OCI-LY1 (cell line): Measurements from ENCODE around the gene AQP12A.

Experiments
- EZH2 ChIP-seq: fragments of 200-600 bp; sonication (generic), shearing (Covaris generic); IDR thresholded peaks from 2 replicates; pipeline ENCODE4 v1.8.0; 2017; ENCODE audit warnings: borderline replicate concordance, mixed run types, mild to moderate bottlenecking, antibody characterized with exemption, low read length, moderate library complexity, mixed read lengths
- TF ChIP-seq, protein P1 (sequence below): fragments of 200-600 bp; sonication (generic), shearing (Covaris generic); IDR thresholded peaks from 2 replicates; pipeline ENCODE4 v1.5.1; 2017; ENCODE audit warnings: mild to moderate bottlenecking, antibody characterized with exemption, low read length, moderate library complexity, mixed read lengths

DNA sequence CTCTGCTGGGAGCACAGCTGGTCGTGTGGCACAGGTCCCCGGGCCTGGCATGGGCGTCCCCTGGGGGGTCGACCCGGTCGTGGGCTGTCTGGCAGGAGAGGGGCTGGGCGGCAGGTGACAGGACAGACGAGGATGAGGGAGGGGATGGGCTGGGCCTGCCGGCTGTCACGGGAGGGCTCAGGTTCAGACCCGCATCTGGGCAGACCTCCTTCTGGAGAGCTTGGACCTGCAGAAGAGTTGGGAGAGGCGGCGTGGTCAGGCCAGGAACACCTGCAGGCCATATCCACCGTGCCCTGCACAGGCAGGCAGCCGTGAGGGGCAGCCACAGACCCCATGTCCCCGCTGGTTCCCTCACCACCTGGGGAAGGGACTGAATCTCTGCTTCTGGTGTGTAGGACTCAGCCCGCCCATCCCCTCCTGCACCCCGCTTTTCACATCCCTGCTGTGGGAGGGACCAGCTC lies 25.5 kb downstream of the AQP12A start:
- TF ChIP-seq, protein P1, sequence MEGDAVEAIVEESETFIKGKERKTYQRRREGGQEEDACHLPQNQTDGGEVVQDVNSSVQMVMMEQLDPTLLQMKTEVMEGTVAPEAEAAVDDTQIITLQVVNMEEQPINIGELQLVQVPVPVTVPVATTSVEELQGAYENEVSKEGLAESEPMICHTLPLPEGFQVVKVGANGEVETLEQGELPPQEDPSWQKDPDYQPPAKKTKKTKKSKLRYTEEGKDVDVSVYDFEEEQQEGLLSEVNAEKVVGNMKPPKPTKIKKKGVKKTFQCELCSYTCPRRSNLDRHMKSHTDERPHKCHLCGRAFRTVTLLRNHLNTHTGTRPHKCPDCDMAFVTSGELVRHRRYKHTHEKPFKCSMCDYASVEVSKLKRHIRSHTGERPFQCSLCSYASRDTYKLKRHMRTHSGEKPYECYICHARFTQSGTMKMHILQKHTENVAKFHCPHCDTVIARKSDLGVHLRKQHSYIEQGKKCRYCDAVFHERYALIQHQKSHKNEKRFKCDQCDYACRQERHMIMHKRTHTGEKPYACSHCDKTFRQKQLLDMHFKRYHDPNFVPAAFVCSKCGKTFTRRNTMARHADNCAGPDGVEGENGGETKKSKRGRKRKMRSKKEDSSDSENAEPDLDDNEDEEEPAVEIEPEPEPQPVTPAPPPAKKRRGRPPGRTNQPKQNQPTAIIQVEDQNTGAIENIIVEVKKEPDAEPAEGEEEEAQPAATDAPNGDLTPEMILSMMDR: no peak
- TF ChIP-seq EZH2: no peak
